HG03175 (cell line): ENCODE measurements around the gene AS3MT.
"Not testable (repeated sequence)": the region's sequence is repeated elsewhere in the genome, so short reads cannot be mapped to it uniquely, and the experiment has no call there.

Experiments
- ATAC-seq: cut with Tn5 transposase; IDR thresholded peaks from one replicate; pipeline ENCODE4 v1.9.1; 2021; ENCODE audit warnings: mild to moderate bottlenecking, moderate library complexity; ENCODE audit not compliant: unreplicated experiment

Gene AS3MT

GRCh38 chr10:102919246-102919959, 50.1 kb downstream of the AS3MT start:
- ATAC-seq = no peak

- no peak for ATAC-seq
Observed at GRCh38 chr10:102919992-102920739, 50.9 kb downstream of the AS3MT start.

- no peak for ATAC-seq
Observed at GRCh38 chr10:102923601-102924000, 54.3 kb downstream of the AS3MT start.

- ATAC-seq = no peak
Observed at GRCh38 chr10:102926842-102927241, 57.6 kb downstream of the AS3MT start.

GRCh38 chr10:102927311-102928010, 58.2 kb downstream of the AS3MT start:
- no peak for ATAC-seq

- ATAC-seq = not testable (repeated sequence)
Observed at GRCh38 chr10:102928442-102928841, 59.2 kb downstream of the AS3MT start.

GRCh38 chr10:102930720-102931119, 61.5 kb downstream of the AS3MT start:
- no peak for ATAC-seq

- no peak for ATAC-seq
Observed at GRCh38 chr10:102931643-102932042, 62.4 kb downstream of the AS3MT start.

GRCh38 chr10:102935505-102935904, 66.2 kb downstream of the AS3MT start:
- no peak for ATAC-seq

GRCh38 chr10:102935939-102936605, 66.8 kb downstream of the AS3MT start:
- no peak for ATAC-seq

GRCh38 chr10:102941401-102941800, 72.1 kb downstream of the AS3MT start:
- no peak for ATAC-seq

- no peak for ATAC-seq
Observed at GRCh38 chr10:102945449-102945848, 76.2 kb downstream of the AS3MT start.

GRCh38 chr10:102945962-102946361, 76.7 kb downstream of the AS3MT start:
- ATAC-seq = no peak

GRCh38 chr10:102946992-102947391, 77.7 kb downstream of the AS3MT start:
- ATAC-seq = no peak

GRCh38 chr10:102948176-102948575, 78.9 kb downstream of the AS3MT start:
- no peak for ATAC-seq

- no peak for ATAC-seq
Observed at GRCh38 chr10:102948786-102949185, 79.5 kb downstream of the AS3MT start.

- no peak for ATAC-seq
Observed at GRCh38 chr10:102949916-102950315, 80.6 kb downstream of the AS3MT start.

- no peak for ATAC-seq
Observed at GRCh38 chr10:102951316-102951715, 82.0 kb downstream of the AS3MT start.
